ENCODE results near the gene GALR2.

DNA sequence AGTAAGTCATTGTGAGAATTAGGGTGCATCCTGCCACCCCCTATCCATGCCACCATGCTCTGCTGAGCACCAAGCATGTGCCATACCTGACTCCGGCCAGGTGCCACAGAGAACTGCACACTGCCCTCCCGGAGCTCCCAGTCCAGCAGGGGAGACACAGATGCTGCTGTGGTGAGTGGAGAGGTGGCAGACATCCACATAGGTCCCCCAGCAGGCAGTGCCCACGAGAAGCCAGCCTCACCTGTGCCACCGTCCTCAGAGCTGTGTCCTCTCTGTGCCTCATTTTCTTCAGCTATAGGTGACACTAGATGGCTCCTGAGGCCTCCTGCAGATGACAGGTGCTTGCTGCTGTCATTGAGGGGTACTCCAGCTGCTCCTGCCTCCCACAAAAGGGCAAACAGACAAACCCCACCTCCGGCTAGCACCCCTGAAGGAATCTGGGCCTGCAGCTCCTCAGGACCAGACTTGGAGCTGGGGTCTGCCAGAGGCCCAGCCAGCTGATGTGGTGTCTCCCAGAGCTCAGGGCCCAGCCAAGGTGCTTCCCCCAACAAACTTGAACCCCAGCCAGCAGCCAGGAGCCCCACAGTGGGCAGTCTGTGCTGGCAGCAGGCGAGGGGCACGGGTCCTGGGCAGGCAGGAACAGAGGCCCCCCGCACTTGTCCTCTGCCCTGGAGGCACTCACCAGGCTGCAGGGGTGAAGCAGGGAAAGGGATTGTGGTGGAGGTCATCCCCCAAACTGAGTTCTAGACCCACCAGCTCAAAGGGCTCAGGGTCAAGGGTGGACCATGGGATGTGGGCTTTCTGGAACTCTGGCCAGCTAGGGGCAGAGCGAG is 49.4 kb downstream of the GALR2 start:
- TF ChIP-seq, protein P1, sequence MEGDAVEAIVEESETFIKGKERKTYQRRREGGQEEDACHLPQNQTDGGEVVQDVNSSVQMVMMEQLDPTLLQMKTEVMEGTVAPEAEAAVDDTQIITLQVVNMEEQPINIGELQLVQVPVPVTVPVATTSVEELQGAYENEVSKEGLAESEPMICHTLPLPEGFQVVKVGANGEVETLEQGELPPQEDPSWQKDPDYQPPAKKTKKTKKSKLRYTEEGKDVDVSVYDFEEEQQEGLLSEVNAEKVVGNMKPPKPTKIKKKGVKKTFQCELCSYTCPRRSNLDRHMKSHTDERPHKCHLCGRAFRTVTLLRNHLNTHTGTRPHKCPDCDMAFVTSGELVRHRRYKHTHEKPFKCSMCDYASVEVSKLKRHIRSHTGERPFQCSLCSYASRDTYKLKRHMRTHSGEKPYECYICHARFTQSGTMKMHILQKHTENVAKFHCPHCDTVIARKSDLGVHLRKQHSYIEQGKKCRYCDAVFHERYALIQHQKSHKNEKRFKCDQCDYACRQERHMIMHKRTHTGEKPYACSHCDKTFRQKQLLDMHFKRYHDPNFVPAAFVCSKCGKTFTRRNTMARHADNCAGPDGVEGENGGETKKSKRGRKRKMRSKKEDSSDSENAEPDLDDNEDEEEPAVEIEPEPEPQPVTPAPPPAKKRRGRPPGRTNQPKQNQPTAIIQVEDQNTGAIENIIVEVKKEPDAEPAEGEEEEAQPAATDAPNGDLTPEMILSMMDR (IDR thresholded peaks at IDR 0.05): no peak
- TF ChIP-seq POLR2A (IDR thresholded peaks at IDR 0.05): no peak

All from uterus (tissue), 2 donors.